Measurements from ENCODE around the gene VAV3.

Gene VAV3

GRCh38 chr1:107964336-107965109 lies 457 bp downstream of the VAV3 start:
- Histone ChIP-seq H3K4me1 (ENCODE audit: control insufficient read depth, insufficient read depth, low read length) (peaks cover 2% of the 10 kb centered on the region), H3K9ac (ENCODE audit: low read depth, low read length) (peak overlapping the region; percentile 13), H3K4me3 (ENCODE audit: low read depth, low read length) (peak overlapping the region; percentile 52), H3K9me3 (ENCODE audit: control insufficient read depth, insufficient read depth, low read length) (no peaks in the 10 kb centered on the region), H3K27me3 (ENCODE audit: control insufficient read depth, insufficient read depth, low read length) (peaks cover 20% of the 10 kb centered on the region), H3K36me3 (ENCODE audit: control insufficient read depth, insufficient read depth, low read length) (no peaks in the 10 kb centered on the region)

DNA sequence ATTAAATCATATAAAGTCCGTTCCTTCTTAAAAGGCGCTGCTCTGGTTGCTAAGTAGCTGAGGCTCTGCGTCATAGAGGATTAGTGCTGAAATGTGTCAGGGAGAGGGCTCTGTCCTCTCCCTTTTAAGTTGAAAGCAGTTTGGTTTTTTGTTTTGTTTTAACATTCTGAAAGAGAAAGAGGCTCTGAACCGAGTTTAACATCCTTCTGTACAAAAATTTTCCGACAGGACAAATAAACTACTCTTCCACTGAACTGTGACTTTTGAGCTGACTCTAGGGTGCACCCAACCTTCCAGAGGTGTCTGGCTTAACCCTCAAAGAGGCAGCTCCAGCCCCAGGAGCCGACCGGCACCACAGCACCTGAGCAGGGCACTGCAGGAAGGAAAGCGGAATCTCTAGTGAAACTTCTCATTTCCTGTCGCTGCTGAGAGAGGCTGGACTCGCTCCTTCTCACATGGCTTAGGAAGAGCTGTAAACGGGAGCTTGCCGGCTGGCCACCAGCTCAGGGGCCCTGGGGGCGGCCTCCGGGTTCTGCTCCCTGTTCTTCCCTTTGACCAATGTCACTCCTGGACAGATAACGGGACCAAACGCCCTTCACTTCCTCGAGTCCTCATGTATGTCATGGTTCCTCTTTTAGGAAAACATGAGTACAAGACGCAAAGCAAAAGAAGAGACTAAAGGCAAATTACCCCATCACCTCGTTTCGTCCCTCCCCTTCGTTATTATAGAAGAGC lies 1.2 kb downstream of the VAV3 start:
- H3K9ac ChIP-seq (ENCODE audit: low read depth, low read length): no peak overlapping the region
- peak overlapping the region; percentile 52 for H3K4me3 ChIP-seq (ENCODE audit: low read depth, low read length)
- peaks cover 20% of the 10 kb centered on the region for H3K27me3 ChIP-seq (ENCODE audit: control insufficient read depth, insufficient read depth, low read length)

GRCh38 chr1:107963008-107963407 lies 2.0 kb downstream of the VAV3 start:
- H3K4me1 ChIP-seq (ENCODE audit: control insufficient read depth, insufficient read depth, low read length): peaks cover 2% of the 10 kb centered on the region
- H3K9ac ChIP-seq (ENCODE audit: low read depth, low read length): no peak overlapping the region
- H3K36me3 ChIP-seq (ENCODE audit: control insufficient read depth, insufficient read depth, low read length): no peaks in the 10 kb centered on the region
- H3K9me3 ChIP-seq (ENCODE audit: control insufficient read depth, insufficient read depth, low read length): no peaks in the 10 kb centered on the region
- H3K4me3 ChIP-seq (ENCODE audit: low read depth, low read length): no peak overlapping the region
- peaks cover 20% of the 10 kb centered on the region for H3K27me3 ChIP-seq (ENCODE audit: control insufficient read depth, insufficient read depth, low read length)

More for the DNA sequence above, 1.2 kb downstream of the VAV3 start:
- Histone ChIP-seq H3K4me1 (ENCODE audit: control insufficient read depth, insufficient read depth, low read length) (peaks cover 2% of the 10 kb centered on the region), H3K9me3 (ENCODE audit: control insufficient read depth, insufficient read depth, low read length) (no peaks in the 10 kb centered on the region), H3K36me3 (ENCODE audit: control insufficient read depth, insufficient read depth, low read length) (no peaks in the 10 kb centered on the region)

DNA sequence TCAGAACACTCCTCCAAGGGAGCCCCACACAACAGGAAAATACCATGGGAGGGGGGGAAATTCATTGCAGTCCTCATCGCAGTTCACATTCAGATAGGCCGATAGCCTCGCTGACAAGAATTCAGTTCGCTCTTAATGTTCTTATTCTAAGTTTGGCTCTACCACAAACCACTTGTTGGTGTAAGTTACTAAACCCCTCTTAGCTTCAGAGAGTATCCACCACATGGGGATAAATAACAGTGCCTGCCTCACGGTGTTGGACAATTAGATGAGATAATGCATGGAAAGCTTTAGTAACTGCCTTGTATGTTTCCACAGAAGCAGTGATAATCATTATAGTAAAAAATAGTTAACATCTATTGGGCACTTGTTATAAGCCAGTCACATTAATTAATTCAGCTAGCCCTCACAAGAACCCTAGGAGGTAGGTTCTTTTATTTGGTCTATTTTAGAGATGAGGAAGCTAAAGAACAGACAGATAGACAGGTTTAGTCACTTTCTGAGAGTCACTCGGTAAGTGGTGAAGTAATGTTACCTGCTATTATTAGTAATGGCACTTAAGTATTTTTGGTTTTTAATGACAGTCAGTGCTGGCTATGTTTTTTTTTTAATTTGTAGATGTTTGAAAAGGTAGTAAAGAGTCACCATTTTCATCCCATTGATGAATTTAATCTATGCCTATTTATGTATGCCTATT lies 10.1 kb downstream of the VAV3 start:
- no peaks in the 10 kb centered on the region for H3K27me3 ChIP-seq (ENCODE audit: control insufficient read depth, insufficient read depth, low read length)
- no peak overlapping the region for H3K4me3 ChIP-seq (ENCODE audit: low read depth, low read length)
- H3K9ac ChIP-seq (ENCODE audit: low read depth, low read length): no peak overlapping the region
- no peaks in the 10 kb centered on the region for H3K36me3 ChIP-seq (ENCODE audit: control insufficient read depth, insufficient read depth, low read length)
- no peaks in the 10 kb centered on the region for H3K4me1 ChIP-seq (ENCODE audit: control insufficient read depth, insufficient read depth, low read length)
- H3K9me3 ChIP-seq (ENCODE audit: control insufficient read depth, insufficient read depth, low read length): no peaks in the 10 kb centered on the region

DNA sequence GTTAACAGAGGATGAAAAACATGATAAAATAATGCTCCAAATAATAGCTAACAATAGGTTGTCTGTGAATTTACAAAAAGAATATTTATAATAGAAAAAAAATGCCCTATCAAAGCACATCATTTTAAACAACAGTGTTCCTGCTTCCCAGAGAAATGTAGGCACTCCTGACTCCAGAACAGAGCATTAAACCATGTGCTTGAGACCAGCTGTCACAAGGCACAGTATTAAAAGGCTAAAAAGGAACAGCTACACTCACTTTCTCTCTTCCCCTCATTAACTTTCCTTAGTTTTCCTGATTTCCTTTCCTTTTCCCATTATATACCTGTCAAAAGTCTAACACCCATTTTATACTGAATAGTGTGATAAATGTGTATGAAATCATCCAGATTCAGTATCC lies 10.9 kb downstream of the VAV3 start:
- Histone ChIP-seq H3K27me3 (ENCODE audit: control insufficient read depth, insufficient read depth, low read length) (no peaks in the 10 kb centered on the region), H3K4me1 (ENCODE audit: control insufficient read depth, insufficient read depth, low read length) (no peaks in the 10 kb centered on the region), H3K9ac (ENCODE audit: low read depth, low read length) (no peak overlapping the region), H3K4me3 (ENCODE audit: low read depth, low read length) (no peak overlapping the region), H3K9me3 (ENCODE audit: control insufficient read depth, insufficient read depth, low read length) (no peaks in the 10 kb centered on the region), H3K36me3 (ENCODE audit: control insufficient read depth, insufficient read depth, low read length) (no peaks in the 10 kb centered on the region)

GRCh38 chr1:107953556-107953955 lies 11.4 kb downstream of the VAV3 start:
- Histone ChIP-seq H3K4me1 (ENCODE audit: control insufficient read depth, insufficient read depth, low read length) (no peaks in the 10 kb centered on the region), H3K4me3 (ENCODE audit: low read depth, low read length) (no peak overlapping the region), H3K9ac (ENCODE audit: low read depth, low read length) (no peak overlapping the region), H3K9me3 (ENCODE audit: control insufficient read depth, insufficient read depth, low read length) (no peaks in the 10 kb centered on the region), H3K27me3 (ENCODE audit: control insufficient read depth, insufficient read depth, low read length) (no peaks in the 10 kb centered on the region), H3K36me3 (ENCODE audit: control insufficient read depth, insufficient read depth, low read length) (no peaks in the 10 kb centered on the region)

DNA sequence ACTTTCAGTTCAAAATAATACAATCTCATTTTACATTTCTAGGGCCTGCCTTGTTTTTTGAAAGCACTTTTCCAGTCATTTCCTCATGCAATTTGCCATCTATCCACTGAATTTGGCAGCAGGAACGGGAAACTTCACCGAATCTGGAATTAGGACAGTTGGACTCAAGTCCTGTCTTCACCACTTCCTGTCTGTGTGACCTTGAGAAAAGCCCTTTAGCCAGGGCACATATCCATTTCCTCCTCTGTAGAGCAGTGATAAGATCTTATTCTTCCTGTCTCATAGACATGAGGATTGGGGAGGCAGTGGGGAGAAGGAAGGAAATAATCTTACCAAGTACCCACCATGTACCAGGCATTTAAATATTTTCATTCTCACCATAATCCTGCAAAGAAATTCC lies 12.0 kb downstream of the VAV3 start:
- H3K4me1 ChIP-seq (ENCODE audit: control insufficient read depth, insufficient read depth, low read length): no peaks in the 10 kb centered on the region

GRCh38 chr1:107950464-107950863 lies 14.5 kb downstream of the VAV3 start:
- H3K27me3 ChIP-seq (ENCODE audit: control insufficient read depth, insufficient read depth, low read length): no peaks in the 10 kb centered on the region
- no peaks in the 10 kb centered on the region for H3K9me3 ChIP-seq (ENCODE audit: control insufficient read depth, insufficient read depth, low read length)
- H3K9ac ChIP-seq (ENCODE audit: low read depth, low read length): no peak overlapping the region
- H3K4me3 ChIP-seq (ENCODE audit: low read depth, low read length): no peak overlapping the region
- H3K4me1 ChIP-seq (ENCODE audit: control insufficient read depth, insufficient read depth, low read length): no peaks in the 10 kb centered on the region
- H3K36me3 ChIP-seq (ENCODE audit: control insufficient read depth, insufficient read depth, low read length): no peaks in the 10 kb centered on the region

More for the DNA sequence above, 12.0 kb downstream of the VAV3 start:
- H3K27me3 ChIP-seq (ENCODE audit: control insufficient read depth, insufficient read depth, low read length): no peaks in the 10 kb centered on the region
- no peak overlapping the region for H3K9ac ChIP-seq (ENCODE audit: low read depth, low read length)
- no peak overlapping the region for H3K4me3 ChIP-seq (ENCODE audit: low read depth, low read length)
- H3K36me3 ChIP-seq (ENCODE audit: control insufficient read depth, insufficient read depth, low read length): no peaks in the 10 kb centered on the region
- no peaks in the 10 kb centered on the region for H3K9me3 ChIP-seq (ENCODE audit: control insufficient read depth, insufficient read depth, low read length)

DNA sequence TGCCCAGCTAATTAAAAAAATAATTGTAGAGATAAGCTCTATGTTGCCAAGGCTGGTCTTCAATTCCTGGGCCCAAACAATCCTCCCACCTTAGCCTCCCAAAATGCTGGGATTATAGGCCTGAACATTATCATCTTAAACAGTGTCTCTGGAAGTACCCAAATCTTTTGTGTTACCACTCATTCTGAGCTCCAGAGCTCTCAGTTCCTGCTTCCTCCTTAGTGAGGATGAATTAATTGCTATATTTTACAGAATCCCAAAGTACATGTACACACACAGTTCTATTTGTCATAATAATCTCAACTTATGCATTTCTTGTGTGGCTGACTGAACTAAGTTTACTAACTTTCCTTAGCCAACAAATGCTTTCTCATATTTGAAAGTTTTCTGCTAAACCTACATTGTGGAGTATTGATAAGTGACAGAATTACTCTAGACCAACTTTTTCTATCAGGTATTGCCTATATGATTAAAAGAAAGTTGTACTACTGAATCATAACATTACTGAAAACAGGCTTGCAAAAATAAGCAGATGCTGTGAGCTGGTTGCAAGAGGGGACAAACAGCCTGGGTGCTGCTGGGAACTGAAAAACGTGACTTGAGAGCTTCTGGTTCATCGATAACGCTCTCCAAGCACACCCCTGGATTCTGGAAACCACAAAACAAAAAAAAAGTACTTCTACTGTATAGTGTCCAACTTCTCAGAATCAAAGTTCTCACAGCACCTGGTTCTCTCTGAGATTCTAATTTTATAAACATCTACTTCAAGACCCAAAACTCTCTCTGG lies 15.3 kb downstream of the VAV3 start:
- Histone ChIP-seq H3K27me3 (ENCODE audit: control insufficient read depth, insufficient read depth, low read length) (no peaks in the 10 kb centered on the region), H3K4me3 (ENCODE audit: low read depth, low read length) (no peak overlapping the region), H3K4me1 (ENCODE audit: control insufficient read depth, insufficient read depth, low read length) (no peaks in the 10 kb centered on the region), H3K9ac (ENCODE audit: low read depth, low read length) (no peak overlapping the region), H3K36me3 (ENCODE audit: control insufficient read depth, insufficient read depth, low read length) (no peaks in the 10 kb centered on the region), H3K9me3 (ENCODE audit: control insufficient read depth, insufficient read depth, low read length) (no peaks in the 10 kb centered on the region)

GRCh38 chr1:107946794-107947193 lies 18.2 kb downstream of the VAV3 start:
- Histone ChIP-seq H3K4me1 (ENCODE audit: control insufficient read depth, insufficient read depth, low read length) (peaks cover 3% of the 10 kb centered on the region), H3K9ac (ENCODE audit: low read depth, low read length) (no peak overlapping the region), H3K9me3 (ENCODE audit: control insufficient read depth, insufficient read depth, low read length) (no peaks in the 10 kb centered on the region), H3K4me3 (ENCODE audit: low read depth, low read length) (no peak overlapping the region), H3K36me3 (ENCODE audit: control insufficient read depth, insufficient read depth, low read length) (no peaks in the 10 kb centered on the region), H3K27me3 (ENCODE audit: control insufficient read depth, insufficient read depth, low read length) (no peaks in the 10 kb centered on the region)

DNA sequence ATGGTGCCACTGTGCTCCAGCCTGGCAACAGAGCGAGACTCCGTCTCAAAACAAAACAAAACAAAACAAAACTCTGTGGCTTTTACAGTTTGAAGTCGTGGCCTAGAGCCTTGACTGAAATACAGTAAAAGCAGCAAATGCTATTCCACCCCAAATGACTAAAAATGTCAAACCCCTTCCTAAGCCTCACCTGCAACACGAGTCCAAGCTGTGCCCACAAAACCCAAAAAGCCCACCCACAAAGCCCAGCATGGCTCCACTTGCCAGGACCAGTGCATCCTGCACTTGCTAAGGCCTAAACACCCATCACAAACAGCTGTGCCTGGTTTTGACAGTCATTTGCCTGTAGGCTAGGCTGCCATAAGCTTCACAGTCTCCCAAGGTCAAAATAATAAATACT lies 21.3 kb downstream of the VAV3 start:
- Histone ChIP-seq H3K9me3 (ENCODE audit: control insufficient read depth, insufficient read depth, low read length) (no peaks in the 10 kb centered on the region), H3K36me3 (ENCODE audit: control insufficient read depth, insufficient read depth, low read length) (no peaks in the 10 kb centered on the region), H3K4me3 (ENCODE audit: low read depth, low read length) (no peak overlapping the region), H3K9ac (ENCODE audit: low read depth, low read length) (no peak overlapping the region), H3K27me3 (ENCODE audit: control insufficient read depth, insufficient read depth, low read length) (no peaks in the 10 kb centered on the region), H3K4me1 (ENCODE audit: control insufficient read depth, insufficient read depth, low read length) (peaks cover 3% of the 10 kb centered on the region)
